Gastrocnemius medialis (tissue), 4 donors: ENCODE measurements around the gene GMCL2. TPM values are rescaled to one million over a fixed set of nuclear protein-coding genes. Genes with fewer than 3 reads are reported as not detected.
"Not testable (repeated sequence)": the region's sequence is repeated elsewhere in the genome, so short reads cannot be mapped to it uniquely, and the experiment has no call there.

Experiments used
- ATAC-seq, 2 donors: fragments of 150-250 bp; one replicate each; pipeline ENCODE4 v1.9.1; 2016
- DNase-seq, 2 donors: peaks; one replicate each; pipeline ENCODE4 v3.0.0-alpha.2; 2019
- H3K27ac ChIP-seq, 4 donors: fragments of 200-600 bp; sonication (generic); 1 replicate in 1 of 4; 2 replicates in 3 of 4; pipeline ENCODE4 v1.5.1; 2016 to 2018; ENCODE audit warnings: mild to moderate bottlenecking in 2 of 4, moderate library complexity in 1 of 4
- H3K27me3 ChIP-seq, 3 donors: fragments of 200-600 bp; sonication (generic) in 2 of 3; 1 replicate in 1 of 3; 2 replicates in 2 of 3; pipeline versions ENCODE4 v1.5.1 to v1.6.0; 2016 to 2019; ENCODE audit warnings: mild to moderate bottlenecking in 1 of 3, moderate library complexity in 1 of 3
- H3K36me3 ChIP-seq, 2 donors: fragments of 200-600 bp; sonication (generic) in 1 of 2; one replicate each; pipeline ENCODE4 v1.5.1; 2017 to 2018
- H3K4me1 ChIP-seq, 2 donors: fragments of 200-600 bp; sonication (generic) in 1 of 2; one replicate each; pipeline ENCODE4 v1.5.1; 2016 to 2017; ENCODE audit warnings: mild to moderate bottlenecking in 2 of 2
- H3K4me3 ChIP-seq, 4 donors: fragments of 200-600 bp; sonication (generic) in 3 of 4; 1 replicate in 1 of 4; 2 replicates in 3 of 4; pipeline ENCODE4 v1.5.1; 2016 to 2019; ENCODE audit warnings: mild to moderate bottlenecking in 2 of 4
- H3K9me3 ChIP-seq, 3 donors: fragments of 200-600 bp; sonication (generic) in 2 of 3; 1 replicate in 1 of 3; 2 replicates in 2 of 3; pipeline ENCODE4 v1.5.1; 2016 to 2019
- POLR2A ChIP-seq, 2 donors: fragments of 450-650 bp; IDR thresholded peaks; one replicate each; pipeline ENCODE4 v1.6.1; 2017; ENCODE audit warnings: antibody characterized with exemption in 2 of 2, mild to moderate bottlenecking in 2 of 2, moderate library complexity in 2 of 2
- in situ Hi-C, 4 donors: fragments of 200-750 bp; cut with MboI; loops; one replicate each; pipeline versions ENCODE4 v1.15.0 to v1.8.0; 2017; ENCODE audit warnings: low sequenced_read_pairs in 4 of 4
- intact Hi-C: fragments of 100-400 bp; cut with DNase I; formaldehyde crosslinking; loops from one replicate; pipeline ENCODE4 v1.15.1; 2023; ENCODE audit warnings: low total_unique reads
- total RNA-seq, 4 donors: library from RNA; depleted of rRNA; stranded (reverse); fragments of >200 nt; gene quantifications; one replicate each; pipeline versions ENCODE4 v1.1.0 to v1.2.3, GENCODE V29; 2016
- TF ChIP-seq, protein P1 (sequence below), 5 experiments: fragments of 450-650 bp in 3 of 5; fragments of 200-600 bp in 2 of 5; sonication (generic) in 2 of 5; IDR thresholded peaks in 4 of 5; conservative IDR thresholded peaks in 1 of 5; 1 replicate in 4 of 5; 2 replicates in 1 of 5; pipeline ENCODE4 v1.5.1; 2016 to 2019; ENCODE audit warnings: antibody characterized with exemption in 5 of 5, mild to moderate bottlenecking in 3 of 5, moderate library complexity in 3 of 5

Gene GMCL2
- total RNA-seq, 4 donors from 2014 or later: not detected

DNA sequence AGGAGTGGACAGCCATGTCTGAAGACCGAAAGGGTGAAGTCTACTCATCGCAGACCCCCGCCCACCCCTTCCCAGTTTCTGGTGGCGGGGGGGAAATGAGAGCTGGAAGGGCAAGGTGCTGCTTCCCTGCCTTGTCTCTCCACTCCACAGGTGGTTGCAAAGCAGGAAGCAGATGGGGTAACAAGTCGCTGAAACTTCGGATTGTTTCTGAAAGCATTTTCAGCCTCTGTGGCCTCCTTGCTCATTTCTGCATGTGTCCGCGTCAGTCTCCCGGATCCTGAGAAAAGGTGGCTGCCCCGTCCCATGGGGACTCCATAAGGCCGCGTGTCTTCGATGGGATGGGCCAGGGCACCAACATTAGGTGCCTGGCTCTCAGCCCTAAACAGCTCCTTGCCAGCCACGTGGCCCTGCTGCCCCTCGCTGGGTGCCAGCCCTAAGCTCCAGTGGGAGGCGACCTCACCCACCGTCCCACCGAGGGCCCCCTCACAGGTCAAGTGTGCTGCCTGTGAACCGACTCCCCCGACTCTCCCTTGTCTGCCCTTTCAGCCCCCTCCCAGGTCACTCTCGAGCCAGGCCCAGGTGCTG, 44.5 kb upstream of the GMCL2 start:
- intact Hi-C loops: loop anchor here (2.0 to 10.0 kb wide), 3 partner anchors 359 to 1323 kb away; partner anchors contain the start of genes CLK4, COL23A1 and RUFY1
- in situ Hi-C loops: no loop called here
- Histone ChIP-seq H3K4me1 (peaks cover 47 to 51% of the 10 kb centered on the region in 2 donors), H3K27ac (peak overlapping the region; percentile 87 to 99 (median 94)), H3K9me3 (no peaks in the 10 kb centered on the region), H3K36me3 (peaks cover 0 to 39% of the 10 kb centered on the region in 2 donors), H3K27me3 (no peaks in the 10 kb centered on the region), H3K4me3 (peak overlapping the region; percentile 60 to 76 (median 70))
- DNase-seq (peak in 1 of 2 donors; percentile 48), ATAC-seq (peak; percentile 5 to 14)
- TF ChIP-seq, protein P1, sequence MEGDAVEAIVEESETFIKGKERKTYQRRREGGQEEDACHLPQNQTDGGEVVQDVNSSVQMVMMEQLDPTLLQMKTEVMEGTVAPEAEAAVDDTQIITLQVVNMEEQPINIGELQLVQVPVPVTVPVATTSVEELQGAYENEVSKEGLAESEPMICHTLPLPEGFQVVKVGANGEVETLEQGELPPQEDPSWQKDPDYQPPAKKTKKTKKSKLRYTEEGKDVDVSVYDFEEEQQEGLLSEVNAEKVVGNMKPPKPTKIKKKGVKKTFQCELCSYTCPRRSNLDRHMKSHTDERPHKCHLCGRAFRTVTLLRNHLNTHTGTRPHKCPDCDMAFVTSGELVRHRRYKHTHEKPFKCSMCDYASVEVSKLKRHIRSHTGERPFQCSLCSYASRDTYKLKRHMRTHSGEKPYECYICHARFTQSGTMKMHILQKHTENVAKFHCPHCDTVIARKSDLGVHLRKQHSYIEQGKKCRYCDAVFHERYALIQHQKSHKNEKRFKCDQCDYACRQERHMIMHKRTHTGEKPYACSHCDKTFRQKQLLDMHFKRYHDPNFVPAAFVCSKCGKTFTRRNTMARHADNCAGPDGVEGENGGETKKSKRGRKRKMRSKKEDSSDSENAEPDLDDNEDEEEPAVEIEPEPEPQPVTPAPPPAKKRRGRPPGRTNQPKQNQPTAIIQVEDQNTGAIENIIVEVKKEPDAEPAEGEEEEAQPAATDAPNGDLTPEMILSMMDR (IDR thresholded peaks at IDR 0.05 in 4 of 5, conservative IDR thresholded peaks at IDR 0.05 in 1 of 5): no peak
- TF ChIP-seq POLR2A (IDR thresholded peaks at IDR 0.05): no peak

DNA sequence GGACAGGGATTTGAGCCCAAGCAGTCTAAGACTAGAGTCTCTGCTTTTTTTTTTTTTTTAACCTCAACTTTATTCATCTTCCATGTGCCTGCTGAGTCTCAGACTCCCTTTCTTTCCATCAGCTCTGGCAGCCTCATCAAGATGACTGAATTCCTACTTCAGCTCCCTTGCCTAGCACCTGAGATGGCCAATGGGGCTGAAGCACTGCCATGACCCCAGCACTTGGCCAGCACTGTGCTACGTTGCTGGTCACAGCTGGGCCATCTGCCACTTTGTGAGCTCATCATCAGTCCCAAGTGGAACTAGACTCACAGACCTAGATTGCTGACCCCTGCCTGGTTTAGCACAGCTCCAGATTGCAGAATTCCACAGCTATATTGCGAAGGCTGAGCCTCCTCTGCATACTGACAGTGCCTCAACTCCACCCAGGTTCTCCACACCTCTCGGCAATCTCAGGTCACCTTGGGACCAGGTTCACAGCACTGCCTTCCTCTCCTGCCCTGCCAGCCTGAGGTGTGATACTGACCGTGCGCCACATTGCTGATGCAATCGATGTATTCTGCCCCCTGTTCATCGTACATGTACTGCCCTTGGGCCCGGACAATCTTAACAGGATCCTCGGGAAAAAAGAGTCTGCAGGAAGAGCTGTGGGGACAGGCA, 43.8 kb upstream of the GMCL2 start:
- no peaks in the 10 kb centered on the region for H3K9me3 ChIP-seq
- in situ Hi-C loops (no loop called here), intact Hi-C loops (loop anchor here (10.0 kb wide), 1 partner anchor 1324 kb away; the partner anchor contains the start of gene RUFY1)
- H3K27ac ChIP-seq: peak overlapping the region; percentile 87 to 99 (median 94)
- peaks cover 0 to 45% of the 10 kb centered on the region in 2 donors for H3K36me3 ChIP-seq
- peak overlapping the region; percentile 60 to 76 (median 70) for H3K4me3 ChIP-seq
- H3K4me1 ChIP-seq: peaks cover 41 to 45% of the 10 kb centered on the region in 2 donors
- H3K27me3 ChIP-seq: no peaks in the 10 kb centered on the region
- TF ChIP-seq, protein P1 (IDR thresholded peaks at IDR 0.05 in 4 of 5, conservative IDR thresholded peaks at IDR 0.05 in 1 of 5): no peak
- TF ChIP-seq POLR2A (IDR thresholded peaks at IDR 0.05): peak in 1 of 2 donors; percentile 30
- DNase-seq: peak in 1 of 2 donors; percentile 81
- peak; percentile 11 to 42 for ATAC-seq

DNA sequence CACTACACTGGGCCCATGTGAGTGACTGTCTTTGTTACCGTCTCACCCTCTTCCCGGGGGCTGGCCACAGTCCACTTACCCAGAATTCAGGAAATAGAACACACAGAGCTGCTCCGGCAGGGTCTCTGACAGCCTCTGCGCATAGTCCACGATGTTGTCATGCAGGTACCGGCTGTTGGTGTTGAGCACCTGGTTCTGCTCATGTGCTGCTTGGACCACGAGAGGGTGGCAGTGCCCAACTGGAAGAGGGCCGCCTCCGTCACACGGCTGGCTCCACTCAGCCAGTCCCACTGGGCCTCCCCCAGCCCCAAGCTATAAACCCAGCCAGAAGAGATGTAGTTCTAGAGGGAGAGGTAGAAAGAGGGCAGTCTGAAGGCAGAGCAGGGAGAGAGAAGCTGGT, 42.7 kb upstream of the GMCL2 start:
- Histone ChIP-seq H3K4me1 (peaks cover 40 to 45% of the 10 kb centered on the region in 2 donors), H3K9me3 (no peaks in the 10 kb centered on the region), H3K27ac (peak overlapping the region; percentile 87 to 99 (median 94)), H3K27me3 (no peaks in the 10 kb centered on the region), H3K36me3 (peaks cover 0 to 51% of the 10 kb centered on the region in 2 donors), H3K4me3 (peak overlapping the region in 1 of 4 donors; percentile 60)
- intact Hi-C loops (loop anchor here (10.0 kb wide), 1 partner anchor 1325 kb away; the partner anchor contains the start of gene RUFY1), in situ Hi-C loops (no loop called here)
- TF ChIP-seq, protein P1 (IDR thresholded peaks at IDR 0.05 in 4 of 5, conservative IDR thresholded peaks at IDR 0.05 in 1 of 5): no peak
- TF ChIP-seq POLR2A (IDR thresholded peaks at IDR 0.05): no peak
- DNase-seq: no peak
- no peak for ATAC-seq

DNA sequence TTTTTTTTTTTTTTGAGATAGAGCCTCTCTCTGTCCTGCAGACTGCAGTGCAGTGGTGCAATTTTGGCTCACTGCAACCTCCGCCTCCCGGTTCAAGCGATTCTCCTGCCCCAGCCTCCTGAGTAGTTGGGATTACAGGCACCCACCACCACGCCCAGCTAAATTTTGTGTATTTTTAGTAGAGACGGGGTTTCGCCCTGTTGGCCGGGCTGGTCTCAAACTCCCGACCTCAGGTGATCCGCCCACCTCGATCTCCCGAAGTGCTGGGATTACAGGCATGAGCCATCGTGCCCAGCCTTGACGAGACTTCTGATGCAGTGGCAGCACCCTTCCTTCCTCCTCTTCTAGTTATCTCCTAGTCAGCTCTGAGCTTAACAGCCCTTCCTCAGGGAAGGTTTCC, 41.9 kb upstream of the GMCL2 start:
- H3K4me1 ChIP-seq: peaks cover 40 to 45% of the 10 kb centered on the region in 2 donors
- H3K27me3 ChIP-seq, in situ Hi-C loops, H3K4me3 ChIP-seq, ATAC-seq, DNase-seq, intact Hi-C loops, H3K9me3 ChIP-seq: not testable (repeated sequence)
- H3K36me3 ChIP-seq: peaks cover 0 to 51% of the 10 kb centered on the region in 2 donors
- peak overlapping the region in 3 of 4 donors; percentile 87 to 99 (median 96) for H3K27ac ChIP-seq

DNA sequence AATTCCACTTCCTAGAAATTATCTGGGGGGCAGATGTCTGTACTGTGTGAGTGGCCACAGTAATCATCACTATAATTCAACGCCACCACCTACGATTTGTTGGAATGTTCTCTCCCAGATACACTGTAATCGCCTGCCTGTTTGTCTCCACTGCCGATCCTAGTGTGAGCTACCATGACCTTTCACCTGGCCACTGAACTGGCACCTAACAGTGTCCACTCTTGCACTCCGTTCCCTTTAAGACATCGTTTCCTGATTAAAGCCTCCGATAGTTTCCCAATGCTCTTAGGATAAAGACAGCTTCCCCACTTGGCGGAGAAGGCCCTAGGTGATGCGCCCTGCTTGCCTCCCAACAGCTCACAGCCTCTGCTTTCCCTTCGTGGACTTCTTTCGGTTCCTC, 41.4 kb upstream of the GMCL2 start:
- no peak for ATAC-seq
- Histone ChIP-seq H3K27me3 (no peaks in the 10 kb centered on the region), H3K36me3 (peaks cover 0 to 51% of the 10 kb centered on the region in 2 donors), H3K9me3 (no peaks in the 10 kb centered on the region), H3K27ac (peak overlapping the region; percentile 35 to 87 (median 60)), H3K4me1 (peaks cover 40 to 45% of the 10 kb centered on the region in 2 donors), H3K4me3 (no peak overlapping the region)
- in situ Hi-C loops: no loop called here
- no peak for DNase-seq
- TF ChIP-seq, protein P1 (IDR thresholded peaks at IDR 0.05 in 4 of 5, conservative IDR thresholded peaks at IDR 0.05 in 1 of 5): no peak
- intact Hi-C loops: no loop called here
